GM12878 (cell line): Measurements from ENCODE around the gene RRAS. TPM values are rescaled to one million over a fixed set of nuclear protein-coding genes. Genes with fewer than 3 reads are reported as not detected.

Source experiments
- ATAC-seq: fragments of 200-7000 bp; cut with Tn5 transposase; 3 replicates; pipeline ENCODE4 v1.9.1; 2020; ENCODE audit warnings: mild to moderate bottlenecking, moderate library complexity
- BruUV-seq: library from RNA; stranded (reverse); fragments of 400-500 nt; replicated peaks from 2 replicates; lab custom pipeline; 2021; lab: Mats Ljungman, UMichigan
- CTCF ChIA-PET: fragments of 300-600 bp; sonication (Branson Sonifier 250); formaldehyde crosslinking; extraction: SDS; loops from one replicate; lab custom pipeline; 2021; ENCODE audit warnings: inconsistent platforms; lab: Yijun Ruan, JAX
- POLR2A ChIA-PET: fragments of 350-600 bp; formaldehyde crosslinking; extraction: SDS; loops from one replicate; lab custom pipeline; 2021; ENCODE audit warnings: inconsistent platforms; lab: Charles Lee
- RAD21 ChIA-PET: fragments of 300-600 bp; sonication (Branson Sonifier 250); formaldehyde crosslinking; loops from one replicate; lab custom pipeline; 2023; ENCODE audit warnings: antibody characterized with exemption; ENCODE audit not compliant: unreplicated experiment; lab: Charles Lee
- SMC1A ChIA-PET: fragments of 300-600 bp; sonication (Branson Sonifier 250); formaldehyde crosslinking; loops from one replicate; lab custom pipeline; 2023; ENCODE audit not compliant: unreplicated experiment, uncharacterized antibody; lab: Charles Lee
- DNase-seq: peaks from one replicate; pipeline ENCODE4 v3.0.0-alpha.2; 2011; ENCODE audit warnings: low read depth, low spot score
- FAIRE-seq: peaks from 3 replicates; lab custom pipeline; 2011; peaks lifted over from hg19 to GRCh38; lab: Jason Lieb, UNC
- H2AFZ ChIP-seq: 2 replicates; pipeline ENCODE4 v1.6.0; 2011; ENCODE audit warnings: low read depth, low read length, control low read depth; ENCODE audit not compliant: control insufficient read depth
- H3K27ac ChIP-seq: 2 replicates; pipeline ENCODE4 v1.5.1; 2011; ENCODE audit warnings: control low read depth; ENCODE audit not compliant: control insufficient read depth, insufficient read depth
- H3K27me3 ChIP-seq, 2 experiments: replicated peaks in 1 of 2; 2 replicates each; pipeline versions ENCODE4 v1.6.0 to v1.6.1; 2011; ENCODE audit warnings: low read length in 1 of 2; ENCODE audit not compliant: control insufficient read depth in 2 of 2, insufficient read depth in 2 of 2
- H3K36me3 ChIP-seq, 2 experiments: 2 replicates each; pipeline ENCODE4 v1.5.1; 2011; ENCODE audit warnings: low read length in 1 of 2; ENCODE audit not compliant: control insufficient read depth in 2 of 2, insufficient read depth in 2 of 2
- H3K4me1 ChIP-seq: 2 replicates; pipeline ENCODE4 v1.6.1; 2011; ENCODE audit warnings: mild to moderate bottlenecking, low read length, moderate library complexity, mixed read lengths; ENCODE audit not compliant: control insufficient read depth, insufficient read depth
- H3K4me2 ChIP-seq: 2 replicates; pipeline ENCODE4 v1.6.0; 2011; ENCODE audit warnings: control low read depth; ENCODE audit not compliant: control insufficient read depth, insufficient read depth
- H3K4me3 ChIP-seq: fragments of 200-600 bp; sonication (generic); 2 replicates; pipeline ENCODE4 v1.5.1; 2016
- H3K79me2 ChIP-seq: 2 replicates; pipeline ENCODE4 v1.6.0; 2011; ENCODE audit warnings: low read length; ENCODE audit not compliant: control insufficient read depth, insufficient read depth
- H3K9ac ChIP-seq: 2 replicates; pipeline ENCODE4 v1.8.0; 2011; ENCODE audit warnings: low read length, control low read depth, mixed read lengths; ENCODE audit not compliant: control insufficient read depth, insufficient read depth
- H3K9me3 ChIP-seq: replicated peaks from 3 replicates; pipeline ENCODE4 v1.5.1; 2011; ENCODE audit warnings: mild to moderate bottlenecking, low read length; ENCODE audit not compliant: control insufficient read depth, insufficient read depth
- H4K20me1 ChIP-seq: 2 replicates; pipeline ENCODE4 v1.6.0; 2011; ENCODE audit not compliant: control insufficient read depth, insufficient read depth
- ATF2 ChIP-seq: IDR thresholded peaks from 2 replicates; pipeline ENCODE4 v1.6.1; 2012; ENCODE audit warnings: low read length, inconsistent platforms
- EED ChIP-seq: sonication (generic); IDR thresholded peaks from 2 replicates; pipeline ENCODE4 v1.6.1; 2016; ENCODE audit warnings: antibody characterized with exemption, low read depth
- MAX ChIP-seq: IDR thresholded peaks from 2 replicates; pipeline ENCODE4 v1.6.1; 2012; ENCODE audit warnings: low read depth, low read length, improper control_type of control experiment
- POLR2A ChIP-seq: IDR thresholded peaks from 2 replicates; pipeline ENCODE4 v1.6.1; 2011; ENCODE audit warnings: low read depth, mild to moderate bottlenecking, low read length
- POLR2AphosphoS5 ChIP-seq: IDR thresholded peaks from 2 replicates; pipeline ENCODE4 v1.6.1; 2011; ENCODE audit warnings: mild to moderate bottlenecking, low read length, inconsistent platforms
- YBX1 ChIP-seq: fragments of 450-650 bp; IDR thresholded peaks from 2 replicates; pipeline ENCODE4 v1.6.1; 2016; ENCODE audit warnings: antibody characterized with exemption
- WGBS: methylation state at CpG from one replicate; pipeline ENCODE4 v1.1.6; 2016; ENCODE audit warnings: low lambda C conversion rate; ENCODE audit not compliant: insufficient replicate concordance, insufficient coverage; ENCODE audit errors: missing lambda C conversion rate; 5-methylcytosine and 5-hydroxymethylcytosine counted together
- in situ Hi-C: fragments of 300-500 bp; cut with MboI; formaldehyde crosslinking; loops from 9 replicates; pipeline ENCODE4 v1.14.3; 2018; ENCODE audit warnings: mixed read lengths
- intact Hi-C: fragments of 100-400 bp; cut with micrococcal nuclease; formaldehyde crosslinking; loops from one replicate; pipeline ENCODE4 v1.14.2; 2022; ENCODE audit not compliant: unreplicated experiment
- polyA plus RNA-seq, 11 experiments: library from polyadenylated mRNA; depleted of rRNA in 4 of 11; unstranded in 6 of 11; stranded (reverse) in 5 of 11; fragments of >200 nt; fragmentation: Nextera tagmentation in 4 of 11; fragmentation: Illumina TruSeq in 1 of 11; extraction: Ambion mirVana in 4 of 11; extraction: Trizol in 1 of 11; gene quantifications; 1 replicate in 1 of 11; 2 replicates in 10 of 11; pipeline versions ENCODE4 v1.2.1 to v1.2.3, GENCODE V29; 2011 to 2016; ENCODE audit warnings: inconsistent platforms in 2 of 11, missing spikeins in 2 of 11, low read depth in 1 of 11
- total RNA-seq, 4 experiments: library from RNA; depleted of rRNA in 3 of 4; stranded (reverse); fragments of >200 nt in 3 of 4; fragmentation: Illumina TruSeq in 1 of 4; extraction: Trizol in 1 of 4; gene quantifications; 2 replicates each; pipeline versions ENCODE4 v1.2.1 to v1.2.3, GENCODE V29; 2013 to 2021

Gene RRAS
- total and polyA plus RNA-seq, 10 of the 15 experiments (the other 5 are each of a cell fraction or from before 2014, with no cell fraction given) = 0.24 to 5.8 (median 1.8) TPM

GRCh38 chr19:49687566-49688316, 47.8 kb upstream of the RRAS start:
- Histone ChIP-seq H3K4me1 (peaks cover 8% of the 10 kb centered on the region), H4K20me1 (peaks cover 4% of the 10 kb centered on the region; the same call in 1 of the 2 replicates), H3K9ac (no peak overlapping the region), H3K79me2 (peaks cover 2% of the 10 kb centered on the region), H3K9me3 (no peaks in the 10 kb centered on the region; the same call in 2 of the 3 replicates), H3K4me3 (no peak overlapping the region), H3K4me2 (no peak overlapping the region), H3K27me3 (no peaks in the 10 kb centered on the region; a peak in 1 of 4 replicates), H3K36me3 (peaks cover 16 to 39% of the 10 kb centered on the region in 2 experiments; a peak in 3 of 4 replicates), H2AFZ (no peak overlapping the region), H3K27ac (no peak overlapping the region)
- DNase-seq (no peak), ATAC-seq (no peak), FAIRE-seq (no peak)
- CTCF ChIA-PET = interaction anchor here (0.6 kb wide), 2 partner anchors 119 to 123 kb away, joined by 3 to 5 read pairs; no protein-coding TSS in a partner anchor
- RAD21 ChIA-PET = no interaction called here
- POLR2A ChIA-PET = no interaction called here
- in situ Hi-C loops = no loop called here
- 61% methylated on average over 25 of the region's 26 CpGs for WGBS
- TSS peak; percentile 53 for BruUV-seq
- SMC1A ChIA-PET = no interaction called here
- TF ChIP-seq ATF2 = 0 out of 2 replicates have a peak, but pooled peaks have one; percentile 6
- TF ChIP-seq EED = no peak
- peak; percentile 59; the same call in 1 of the 2 replicates for TF ChIP-seq POLR2AphosphoS5
- no peak for TF ChIP-seq YBX1
- no peak for TF ChIP-seq MAX
- TF ChIP-seq POLR2A = peak; percentile 58
- intact Hi-C loops = no loop called here
